Measurements from ENCODE around the gene LEMD2.

- TF ChIP-seq CTCF (IDR thresholded peaks at IDR 0.05) = no peak
- no peak for TF ChIP-seq POLR2A (IDR thresholded peaks at IDR 0.05)
Observed at GRCh38 chr6:33757906-33758305, 31.0 kb downstream of the LEMD2 start.

Measured in heart left ventricle (tissue), 13 donors.